IPS-20b (cell line): Measurements from ENCODE around the gene SEPTIN10.

Experiments
- H3K27ac ChIP-seq: one replicate; pipeline ENCODE4 v1.5.1; 2013; ENCODE audit warnings: low read length
- H3K27me3 ChIP-seq: 2 replicates; pipeline ENCODE4 v1.6.1; 2013; ENCODE audit warnings: mild to moderate bottlenecking, low read length, inconsistent platforms; ENCODE audit not compliant: insufficient read depth
- H3K36me3 ChIP-seq: 2 replicates; pipeline ENCODE4 v1.6.1; 2013; ENCODE audit warnings: low read depth, mild to moderate bottlenecking, inconsistent platforms, low read length, moderate library complexity; ENCODE audit not compliant: insufficient read depth
- H3K4me1 ChIP-seq: 2 replicates; pipeline ENCODE4 v1.6.1; 2013; ENCODE audit warnings: mild to moderate bottlenecking, control low read depth, inconsistent platforms, low read length, moderate library complexity; ENCODE audit not compliant: insufficient read depth
- H3K4me3 ChIP-seq: 2 replicates; pipeline ENCODE4 v1.5.1; 2013; ENCODE audit warnings: mild to moderate bottlenecking, low read length, inconsistent platforms
- H3K9ac ChIP-seq: 2 replicates; pipeline ENCODE4 v1.6.1; 2013; ENCODE audit warnings: low read depth, mild to moderate bottlenecking, inconsistent platforms, low read length, moderate library complexity
- H3K9me3 ChIP-seq: 2 replicates; pipeline ENCODE4 v1.6.1; 2013; ENCODE audit warnings: mild to moderate bottlenecking, low read depth, low read length, inconsistent platforms; ENCODE audit not compliant: insufficient read depth

SEPTIN10 gene

DNA sequence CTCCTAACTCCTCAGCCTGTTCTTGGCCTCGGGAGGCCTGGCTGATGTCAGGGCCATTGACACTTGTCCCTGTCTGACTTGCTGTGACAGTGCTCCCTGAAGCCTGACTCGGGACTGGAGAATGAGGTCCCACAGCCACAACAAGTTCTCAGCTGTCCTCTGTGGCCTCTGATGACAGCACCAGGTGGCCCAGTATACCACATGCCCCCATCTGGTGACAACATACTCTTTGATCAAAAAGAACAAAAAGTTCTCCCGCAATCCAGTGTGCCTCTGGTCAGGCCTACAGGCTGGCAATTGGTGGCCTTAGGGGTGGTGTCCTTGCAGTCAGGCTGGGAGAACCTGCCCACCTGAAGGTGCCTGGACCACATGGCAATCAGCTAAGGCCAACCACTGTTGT is 102.6 kb downstream of the SEPTIN10 start:
- H3K9ac ChIP-seq = no peak overlapping the region
- H3K4me3 ChIP-seq = no peak overlapping the region
- no peaks in the 10 kb centered on the region for H3K9me3 ChIP-seq
- no peak overlapping the region for H3K27ac ChIP-seq
- H3K36me3 ChIP-seq = no peaks in the 10 kb centered on the region
- H3K4me1 ChIP-seq = no peaks in the 10 kb centered on the region
- no peaks in the 10 kb centered on the region for H3K27me3 ChIP-seq

DNA sequence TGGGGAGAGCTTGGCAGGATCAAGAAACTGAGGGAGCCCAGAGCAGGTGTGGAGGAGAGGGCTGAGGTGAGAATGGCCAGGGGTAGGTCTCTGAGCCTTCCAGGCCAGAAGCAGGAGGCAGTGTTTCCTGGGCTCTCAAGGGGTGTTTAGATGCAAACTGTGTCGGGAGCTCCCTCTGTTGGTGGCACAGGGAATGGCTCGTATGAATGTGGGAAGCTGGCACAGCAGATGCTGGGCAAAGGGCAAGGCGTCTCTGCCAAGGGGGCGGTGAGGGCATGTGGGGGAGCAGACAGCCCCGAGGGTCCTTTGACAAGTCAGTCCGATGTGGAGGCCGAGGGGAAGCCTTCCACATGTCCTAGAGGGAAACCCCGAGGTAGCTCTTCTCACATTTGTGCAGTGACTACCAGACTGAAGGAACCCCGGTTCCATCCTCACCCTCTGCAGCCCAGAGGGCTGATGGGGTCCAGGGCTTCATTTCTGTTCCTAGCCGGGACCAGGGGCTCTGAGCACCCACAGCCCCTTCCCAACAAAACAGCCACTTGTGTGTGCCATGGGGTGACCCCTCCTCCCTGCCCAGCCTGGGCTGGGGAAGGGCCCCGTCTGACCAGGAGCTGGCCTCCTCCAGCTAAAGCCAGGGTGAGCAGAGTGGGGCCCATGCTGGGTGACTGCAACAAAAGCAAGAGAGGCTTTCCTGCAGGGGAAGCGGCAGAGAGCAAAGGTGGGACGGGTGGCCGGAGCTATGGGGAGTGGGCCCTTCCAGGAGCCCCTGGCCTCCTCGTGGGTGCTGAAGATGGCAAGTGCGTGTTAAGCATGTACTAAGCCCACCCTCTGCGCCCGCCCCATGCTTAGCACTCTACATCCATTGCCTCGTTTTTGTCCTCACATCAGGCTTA is 103.4 kb downstream of the SEPTIN10 start:
- H3K4me1 ChIP-seq = no peaks in the 10 kb centered on the region
- no peak overlapping the region for H3K9ac ChIP-seq
- no peaks in the 10 kb centered on the region for H3K9me3 ChIP-seq
- no peak overlapping the region for H3K27ac ChIP-seq
- no peaks in the 10 kb centered on the region for H3K27me3 ChIP-seq
- H3K4me3 ChIP-seq = no peak overlapping the region
- no peaks in the 10 kb centered on the region for H3K36me3 ChIP-seq

GRCh38 chr2:109508556-109508955 is 105.2 kb downstream of the SEPTIN10 start:
- no peak overlapping the region for H3K9ac ChIP-seq
- H3K27me3 ChIP-seq = no peaks in the 10 kb centered on the region
- no peaks in the 10 kb centered on the region for H3K9me3 ChIP-seq
- no peaks in the 10 kb centered on the region for H3K4me1 ChIP-seq
- H3K36me3 ChIP-seq = no peaks in the 10 kb centered on the region
- no peak overlapping the region for H3K4me3 ChIP-seq
- no peak overlapping the region for H3K27ac ChIP-seq

- Histone ChIP-seq H3K9me3 (no peaks in the 10 kb centered on the region), H3K27me3 (no peaks in the 10 kb centered on the region), H3K4me3 (no peak overlapping the region), H3K4me1 (no peaks in the 10 kb centered on the region), H3K27ac (no peak overlapping the region), H3K36me3 (no peaks in the 10 kb centered on the region), H3K9ac (no peak overlapping the region)
Measured at GRCh38 chr2:109507828-109508227, 105.9 kb downstream of the SEPTIN10 start.

DNA sequence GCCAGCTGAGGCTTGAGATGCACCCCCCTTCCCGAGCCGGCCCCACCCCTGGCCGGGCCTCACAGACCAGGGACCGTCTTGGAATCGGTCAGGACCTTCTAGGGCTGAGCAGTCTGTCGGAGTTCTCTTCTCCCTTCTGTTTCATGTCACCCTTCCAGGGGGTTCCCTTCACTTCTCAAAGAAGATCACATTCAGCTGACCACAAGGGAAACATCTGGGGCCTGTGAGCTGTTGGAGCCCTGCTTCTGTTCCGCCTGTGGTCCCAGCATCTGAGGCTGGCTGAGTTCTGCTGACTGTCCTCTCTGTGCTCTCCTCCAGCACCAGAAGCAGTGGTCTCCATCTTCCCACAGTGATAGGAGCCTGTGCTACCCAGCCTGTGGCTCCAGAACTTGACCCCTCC is 106.5 kb downstream of the SEPTIN10 start:
- no peak overlapping the region for H3K27ac ChIP-seq
- H3K27me3 ChIP-seq = no peaks in the 10 kb centered on the region
- H3K9me3 ChIP-seq = no peaks in the 10 kb centered on the region
- no peak overlapping the region for H3K9ac ChIP-seq
- no peaks in the 10 kb centered on the region for H3K36me3 ChIP-seq
- H3K4me1 ChIP-seq = no peaks in the 10 kb centered on the region
- no peak overlapping the region for H3K4me3 ChIP-seq

GRCh38 chr2:109503191-109503590 is 110.6 kb downstream of the SEPTIN10 start:
- Histone ChIP-seq H3K4me1 (no peaks in the 10 kb centered on the region), H3K4me3 (no peak overlapping the region), H3K27me3 (no peaks in the 10 kb centered on the region), H3K9me3 (no peaks in the 10 kb centered on the region), H3K27ac (no peak overlapping the region), H3K9ac (no peak overlapping the region), H3K36me3 (no peaks in the 10 kb centered on the region)

DNA sequence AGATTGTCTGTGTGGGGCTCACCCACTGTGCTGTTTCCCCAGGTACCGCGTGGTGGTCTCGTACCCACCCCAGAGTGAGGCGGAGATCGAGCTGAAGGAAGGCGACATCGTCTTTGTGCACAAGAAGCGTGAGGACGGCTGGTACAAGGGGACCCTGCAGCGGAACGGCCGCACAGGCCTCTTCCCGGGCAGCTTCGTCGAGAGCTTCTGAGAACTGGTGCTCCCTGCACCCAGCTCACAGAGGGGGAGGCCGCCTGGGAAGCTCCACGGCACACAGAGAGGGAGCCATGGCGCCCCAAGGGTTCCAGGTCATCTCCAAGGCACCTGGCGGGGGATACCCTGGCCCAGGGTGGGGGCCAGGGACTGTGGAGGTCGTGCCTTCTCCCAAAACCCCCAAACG is 112.3 kb downstream of the SEPTIN10 start:
- Histone ChIP-seq H3K27me3 (no peaks in the 10 kb centered on the region), H3K9ac (no peak overlapping the region), H3K4me3 (no peak overlapping the region), H3K27ac (no peak overlapping the region), H3K9me3 (no peaks in the 10 kb centered on the region), H3K4me1 (no peaks in the 10 kb centered on the region), H3K36me3 (no peaks in the 10 kb centered on the region)

DNA sequence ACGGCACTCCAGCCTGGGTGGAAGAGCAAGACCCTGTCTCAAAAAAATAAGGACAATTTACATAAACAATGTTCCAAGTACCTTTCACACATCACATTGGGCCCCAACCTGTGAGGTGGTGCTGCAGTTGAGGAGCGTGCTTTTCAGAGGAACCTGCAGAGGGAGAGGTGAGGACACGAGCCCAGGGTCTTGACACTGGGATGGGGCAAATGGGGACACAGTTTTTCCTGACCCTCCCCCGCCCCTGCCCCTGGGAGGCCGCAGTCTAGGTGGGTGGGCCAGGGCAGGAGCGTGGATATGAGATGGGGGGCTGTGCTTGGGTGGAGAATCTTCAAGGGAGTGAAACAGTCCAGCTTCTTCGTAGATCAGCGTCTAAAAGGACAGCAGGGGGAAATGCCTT is 112.9 kb downstream of the SEPTIN10 start:
- no peak overlapping the region for H3K27ac ChIP-seq
- no peaks in the 10 kb centered on the region for H3K9me3 ChIP-seq
- no peak overlapping the region for H3K9ac ChIP-seq
- H3K36me3 ChIP-seq = no peaks in the 10 kb centered on the region
- no peaks in the 10 kb centered on the region for H3K27me3 ChIP-seq
- no peak overlapping the region for H3K4me3 ChIP-seq
- no peaks in the 10 kb centered on the region for H3K4me1 ChIP-seq

GRCh38 chr2:109499566-109499965 is 114.2 kb downstream of the SEPTIN10 start:
- Histone ChIP-seq H3K36me3 (no peaks in the 10 kb centered on the region), H3K9ac (no peak overlapping the region), H3K9me3 (no peaks in the 10 kb centered on the region), H3K4me3 (no peak overlapping the region), H3K27me3 (no peaks in the 10 kb centered on the region), H3K4me1 (no peaks in the 10 kb centered on the region), H3K27ac (no peak overlapping the region)

DNA sequence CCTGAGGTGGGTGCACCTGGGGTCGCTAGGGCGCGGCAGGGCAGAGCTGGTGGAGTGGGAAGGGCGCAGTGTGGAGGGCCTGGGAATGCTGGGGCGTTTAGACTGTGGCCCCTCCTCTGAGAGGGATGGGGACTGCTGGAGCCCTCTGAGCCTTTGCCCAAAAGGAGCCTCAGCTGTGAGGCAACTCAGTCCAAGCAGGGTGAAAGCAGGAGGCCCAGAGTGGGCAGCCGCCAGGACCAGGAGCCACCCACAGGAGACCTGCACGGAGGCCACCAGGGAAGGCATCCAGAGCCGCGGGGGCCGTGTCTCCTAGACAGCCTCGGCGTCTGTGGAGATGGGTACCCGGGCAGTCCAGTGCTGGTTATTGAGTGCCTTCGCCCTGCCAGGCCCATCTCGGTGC is 114.9 kb downstream of the SEPTIN10 start:
- Histone ChIP-seq H3K9ac (no peak overlapping the region), H3K27me3 (no peaks in the 10 kb centered on the region), H3K9me3 (no peaks in the 10 kb centered on the region), H3K4me3 (no peak overlapping the region), H3K27ac (no peak overlapping the region), H3K36me3 (no peaks in the 10 kb centered on the region), H3K4me1 (no peaks in the 10 kb centered on the region)

DNA sequence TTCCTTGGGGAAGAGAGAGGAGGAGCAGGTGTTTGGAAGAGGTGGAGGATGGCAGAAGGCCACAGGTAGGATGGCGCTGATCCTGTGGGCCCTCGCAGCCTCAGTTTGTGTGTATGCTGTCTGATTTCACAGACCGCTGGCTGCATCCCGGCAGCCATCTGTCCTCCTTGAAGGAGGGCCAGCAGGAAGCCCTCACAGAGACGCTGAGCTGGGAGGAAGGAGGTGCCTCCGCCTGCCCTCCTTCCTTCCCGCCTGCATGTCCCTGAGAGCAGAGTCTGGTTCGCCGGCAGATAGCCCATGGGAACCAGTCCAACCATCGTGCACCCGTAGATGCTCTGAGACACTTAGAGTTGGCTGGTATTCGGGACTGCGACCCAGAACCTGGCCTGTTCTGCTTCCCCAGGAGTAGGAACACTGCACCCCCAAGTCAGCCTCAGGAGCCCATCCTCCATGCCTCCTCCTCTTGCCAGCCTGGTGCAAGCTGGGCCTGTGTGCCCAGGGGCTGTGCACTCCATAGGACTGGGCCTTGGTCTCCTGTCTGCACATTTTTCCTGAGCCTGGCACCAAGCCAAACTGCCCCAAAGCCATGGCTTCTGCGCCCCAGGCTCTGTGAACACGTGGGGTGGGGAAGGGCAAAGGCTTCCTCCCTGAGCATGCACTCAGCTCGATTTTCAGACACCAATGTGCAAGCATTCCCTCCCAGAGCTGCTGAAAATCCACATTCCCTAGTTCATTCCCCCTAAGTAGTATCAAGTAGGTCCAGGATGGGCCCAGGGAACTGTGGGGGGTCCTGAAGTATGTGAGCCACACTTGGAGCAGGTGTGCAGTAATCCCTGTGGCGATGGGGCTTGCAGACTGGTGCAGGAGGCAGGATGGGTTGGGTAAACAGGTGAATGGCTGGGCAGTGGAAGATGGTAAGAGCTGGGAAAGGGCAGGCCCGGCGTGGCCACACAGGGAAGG is 115.6 kb downstream of the SEPTIN10 start:
- Histone ChIP-seq H3K9ac (no peak overlapping the region), H3K36me3 (no peaks in the 10 kb centered on the region), H3K9me3 (no peaks in the 10 kb centered on the region), H3K27me3 (no peaks in the 10 kb centered on the region), H3K27ac (no peak overlapping the region), H3K4me1 (no peaks in the 10 kb centered on the region), H3K4me3 (no peak overlapping the region)

DNA sequence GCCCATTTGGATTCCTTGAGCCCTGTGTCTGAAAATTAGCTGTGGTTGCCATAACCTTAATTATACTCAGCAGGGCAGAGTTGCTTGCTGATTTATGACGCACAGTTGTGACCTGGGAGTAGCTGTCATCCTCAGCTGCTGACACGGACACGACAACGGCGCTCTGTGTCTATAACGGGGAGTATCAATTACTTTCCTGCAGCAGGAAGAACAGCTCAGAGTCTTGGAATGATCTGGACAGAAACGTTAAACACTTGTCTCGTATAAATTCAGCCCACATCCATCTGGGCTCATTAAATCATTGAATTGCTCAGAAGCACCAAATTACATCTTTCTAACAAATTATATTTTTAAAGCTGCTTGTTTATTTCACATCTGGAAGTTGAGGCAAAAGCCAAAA is 116.3 kb downstream of the SEPTIN10 start:
- H3K27ac ChIP-seq = no peak overlapping the region
- H3K27me3 ChIP-seq = no peaks in the 10 kb centered on the region
- no peak overlapping the region for H3K9ac ChIP-seq
- no peaks in the 10 kb centered on the region for H3K4me1 ChIP-seq
- no peaks in the 10 kb centered on the region for H3K36me3 ChIP-seq
- no peak overlapping the region for H3K4me3 ChIP-seq
- no peaks in the 10 kb centered on the region for H3K9me3 ChIP-seq
